Stomach (tissue), 9 donors: ENCODE measurements around the gene KIAA1671. TPM values are rescaled to one million over a fixed set of nuclear protein-coding genes. Genes with fewer than 3 reads are reported as not detected.

ENCODE experiments used
- DNase-seq, 2 donors: peaks; one replicate each; pipeline versions ENCODE4 v3.0.0 to v3.0.0-alpha.2; 2013 to 2019
- H3K27ac ChIP-seq, 5 donors: fragments of 200-600 bp in 4 of 5; sonication (generic) in 4 of 5; one replicate each; pipeline ENCODE4 v1.5.1; 2013 to 2019; ENCODE audit warnings: mild to moderate bottlenecking in 1 of 5, moderate library complexity in 1 of 5
- H3K27me3 ChIP-seq, 3 donors: fragments of 200-600 bp; sonication (generic); one replicate each; pipeline ENCODE4 v1.5.1; 2017 to 2019; ENCODE audit warnings: mixed run types in 1 of 3
- H3K36me3 ChIP-seq, 4 donors: fragments of 200-600 bp; sonication (generic); 1 replicate in 3 of 4; 2 replicates in 1 of 4; pipeline ENCODE4 v1.5.1; 2016 to 2019
- H3K4me1 ChIP-seq, 4 donors: fragments of 200-600 bp; sonication (generic); one replicate each; pipeline ENCODE4 v1.5.1; 2016 to 2019
- H3K4me3 ChIP-seq, 4 donors: fragments of 200-600 bp; sonication (generic) in 3 of 4; one replicate each; pipeline ENCODE4 v1.5.1; 2016 to 2019; ENCODE audit warnings: mild to moderate bottlenecking in 1 of 4
- H3K9me3 ChIP-seq, 4 donors: fragments of 200-600 bp; sonication (generic); one replicate each; pipeline ENCODE4 v1.5.1; 2016 to 2019
- EP300 ChIP-seq: sonication (generic); formaldehyde crosslinking; IDR thresholded peaks from one replicate; pipeline ENCODE4 v1.6.1; 2017; ENCODE audit warnings: antibody characterized with exemption
- POLR2A ChIP-seq, 4 donors: fragments of 450-650 bp; IDR thresholded peaks; one replicate each; pipeline ENCODE4 v1.6.1; 2016; ENCODE audit warnings: antibody characterized with exemption in 4 of 4, control low read depth in 2 of 4, mild to moderate bottlenecking in 1 of 4, moderate library complexity in 1 of 4
- POLR2AphosphoS5 ChIP-seq, 3 donors: sonication (generic); formaldehyde crosslinking; IDR thresholded peaks; one replicate each; pipeline ENCODE4 v1.6.1; 2016; ENCODE audit warnings: antibody characterized with exemption in 3 of 3
- WGBS, 5 donors: extraction: QIAGEN DNeasy Blood & Tissue Kit in 3 of 5; methylation state at CpG; one replicate each; pipeline versions ENCODE4 v1.1.5 to v1.1.7; 2013 to 2018; 5-methylcytosine and 5-hydroxymethylcytosine counted together
- intact Hi-C: fragments of 100-400 bp; cut with DNase I; formaldehyde crosslinking; loops from one replicate; pipeline ENCODE4 v1.15.1; 2023; ENCODE audit warnings: low total_unique reads
- polyA plus RNA-seq, 3 donors: library from polyadenylated mRNA; stranded (reverse); fragments of 200-250 nt; gene quantifications; one replicate each; pipeline ENCODE4 v1.2.3, GENCODE V29; 2013
- total RNA-seq, 5 donors: library from RNA; depleted of rRNA; stranded (reverse); fragments of >200 nt; gene quantifications; one replicate each; pipeline versions ENCODE4 v1.1.0 to v1.2.3, GENCODE V29; 2014 to 2016
- TF ChIP-seq, protein P1 (sequence below), 7 experiments: fragments of 450-650 bp in 4 of 7; fragments of 200-600 bp in 3 of 7; sonication (generic) in 3 of 7; IDR thresholded peaks; one replicate each; pipeline ENCODE4 v1.5.1; 2016 to 2019; ENCODE audit warnings: antibody characterized with exemption in 7 of 7, control low read depth in 2 of 7, mild to moderate bottlenecking in 1 of 7
- donor health status: healthy with polysubstance abuse.
- donor health status: Bipolar disorder and iron deficiency.
- donor health status: healthy.

KIAA1671 gene
- total and polyA plus RNA-seq, 8 donors = 5.7 to 80.5 (median 32.5) TPM

DNA sequence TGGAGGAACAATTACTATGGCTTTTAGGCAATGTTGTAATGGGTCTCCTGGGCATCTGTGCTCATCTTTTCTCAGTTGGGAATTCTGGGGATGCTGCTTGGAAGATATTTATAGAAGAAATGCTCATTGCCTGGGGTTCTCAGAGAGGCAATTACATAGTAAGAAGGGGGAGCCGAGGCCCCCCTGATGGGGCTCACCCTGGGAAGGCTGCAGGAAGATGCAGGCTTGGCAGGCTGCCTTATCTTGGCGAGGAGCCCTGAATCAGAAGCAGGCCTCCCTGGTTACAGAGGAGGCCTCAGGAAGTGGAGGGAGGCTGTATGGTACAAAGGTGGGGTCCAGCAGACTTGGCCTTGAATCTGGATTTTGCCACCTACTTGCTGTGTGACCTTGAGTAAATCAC, 186.5 kb downstream of the KIAA1671 start:
- Histone ChIP-seq H3K4me1 (peaks cover 31 to 56% (median 49%) of the 10 kb centered on the region in 4 donors), H3K36me3 (no peaks in the 10 kb centered on the region), H3K27ac (peak overlapping the region in 2 of 5 donors; percentile 87 to 89), H3K27me3 (no peaks in the 10 kb centered on the region), H3K9me3 (no peaks in the 10 kb centered on the region), H3K4me3 (no peak overlapping the region)
- WGBS, 5 donors = 15 to 26% (median 22%) methylated on average over 2 of the region's 2 CpGs
- intact Hi-C loops = no loop called here
- TF ChIP-seq POLR2AphosphoS5 (IDR thresholded peaks at IDR 0.05) = no peak
- peak; percentile 57 to 72 for DNase-seq

DNA sequence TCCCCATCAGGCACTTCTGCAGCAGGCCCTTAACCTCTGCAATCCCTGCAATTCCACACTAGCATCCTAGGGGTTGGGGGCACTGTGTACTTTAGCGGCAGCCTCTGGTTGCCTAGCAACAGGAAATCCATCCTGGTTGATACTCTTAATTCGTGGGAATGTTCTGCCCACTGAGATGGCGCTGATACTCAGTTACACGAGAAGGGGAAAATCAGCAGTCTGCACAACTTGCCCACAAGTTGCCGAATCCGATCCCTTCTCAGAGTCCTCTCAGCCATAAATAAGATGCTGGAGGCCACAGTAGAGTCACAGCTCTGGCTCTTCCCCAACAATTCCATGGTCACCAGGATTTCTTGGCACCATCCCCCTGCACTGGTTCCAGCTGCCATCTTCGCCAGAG, 189.6 kb downstream of the KIAA1671 start:
- Histone ChIP-seq H3K36me3 (no peaks in the 10 kb centered on the region), H3K4me3 (no peak overlapping the region), H3K9me3 (no peaks in the 10 kb centered on the region), H3K4me1 (peaks cover 15 to 54% (median 41%) of the 10 kb centered on the region in 4 donors), H3K27me3 (no peaks in the 10 kb centered on the region), H3K27ac (no peak overlapping the region)
- no peak for DNase-seq
- TF ChIP-seq POLR2AphosphoS5 (IDR thresholded peaks at IDR 0.05) = no peak
- no peak for TF ChIP-seq POLR2A (IDR thresholded peaks at IDR 0.05)
- TF ChIP-seq EP300 = no peak
- TF ChIP-seq, protein P1, sequence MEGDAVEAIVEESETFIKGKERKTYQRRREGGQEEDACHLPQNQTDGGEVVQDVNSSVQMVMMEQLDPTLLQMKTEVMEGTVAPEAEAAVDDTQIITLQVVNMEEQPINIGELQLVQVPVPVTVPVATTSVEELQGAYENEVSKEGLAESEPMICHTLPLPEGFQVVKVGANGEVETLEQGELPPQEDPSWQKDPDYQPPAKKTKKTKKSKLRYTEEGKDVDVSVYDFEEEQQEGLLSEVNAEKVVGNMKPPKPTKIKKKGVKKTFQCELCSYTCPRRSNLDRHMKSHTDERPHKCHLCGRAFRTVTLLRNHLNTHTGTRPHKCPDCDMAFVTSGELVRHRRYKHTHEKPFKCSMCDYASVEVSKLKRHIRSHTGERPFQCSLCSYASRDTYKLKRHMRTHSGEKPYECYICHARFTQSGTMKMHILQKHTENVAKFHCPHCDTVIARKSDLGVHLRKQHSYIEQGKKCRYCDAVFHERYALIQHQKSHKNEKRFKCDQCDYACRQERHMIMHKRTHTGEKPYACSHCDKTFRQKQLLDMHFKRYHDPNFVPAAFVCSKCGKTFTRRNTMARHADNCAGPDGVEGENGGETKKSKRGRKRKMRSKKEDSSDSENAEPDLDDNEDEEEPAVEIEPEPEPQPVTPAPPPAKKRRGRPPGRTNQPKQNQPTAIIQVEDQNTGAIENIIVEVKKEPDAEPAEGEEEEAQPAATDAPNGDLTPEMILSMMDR (IDR thresholded peaks at IDR 0.05) = no peak
- WGBS, 5 donors = 68 to 81% (median 78%) methylated on average over 7 of the region's 7 CpGs
- intact Hi-C loops = no loop called here

DNA sequence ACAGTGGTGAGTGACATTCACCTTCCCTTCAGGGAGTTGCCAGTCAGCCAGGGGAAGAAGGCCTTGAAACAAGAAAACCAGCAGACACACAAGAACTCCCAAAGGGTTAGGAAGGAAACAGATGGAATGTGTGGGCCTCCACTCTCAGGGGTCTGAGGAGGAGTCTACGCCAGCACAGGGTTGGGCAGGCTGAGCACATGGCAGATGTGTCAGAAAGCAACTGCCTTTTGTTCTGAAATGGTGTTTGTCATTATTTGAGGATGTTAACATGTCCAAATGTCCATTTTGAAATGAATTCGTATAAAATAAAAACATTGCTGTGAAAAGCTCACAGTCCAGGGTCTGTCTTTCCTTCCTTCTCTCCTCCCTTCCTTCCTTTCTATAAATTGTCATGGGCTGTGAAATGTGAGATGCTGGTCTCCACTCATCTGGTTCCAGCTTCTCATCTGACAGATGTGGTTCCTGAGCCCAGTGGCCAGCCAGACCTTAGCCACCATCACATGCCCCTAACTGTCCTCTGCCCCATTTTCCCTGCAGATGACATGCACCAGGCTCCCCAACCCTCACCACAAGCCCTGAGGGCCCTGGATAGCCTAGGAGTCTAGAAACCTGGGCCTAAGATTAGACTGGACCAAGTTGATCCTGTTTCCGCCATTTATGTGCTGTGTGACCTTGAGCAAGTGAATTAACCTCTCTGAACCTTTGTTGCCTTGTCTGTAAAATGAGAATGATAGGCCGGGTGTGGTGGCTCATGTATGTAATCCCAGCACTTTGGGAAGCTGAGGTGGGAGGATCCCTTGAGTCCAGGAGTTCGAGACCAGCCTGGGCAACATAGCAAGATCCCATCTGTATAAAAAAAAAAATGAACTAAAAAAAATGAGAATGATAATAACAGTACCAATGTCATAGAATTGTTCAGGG, 190.9 kb downstream of the KIAA1671 start:
- intact Hi-C loops = no loop called here
- Histone ChIP-seq H3K4me3 (no peak overlapping the region), H3K9me3 (no peaks in the 10 kb centered on the region), H3K4me1 (peaks cover 23 to 55% (median 39%) of the 10 kb centered on the region in 4 donors), H3K27ac (no peak overlapping the region), H3K36me3 (no peaks in the 10 kb centered on the region), H3K27me3 (no peaks in the 10 kb centered on the region)
- WGBS, 5 donors = 85 to 92% (median 89%) methylated on average over 5 of the region's 5 CpGs
- TF ChIP-seq POLR2AphosphoS5 (IDR thresholded peaks at IDR 0.05) (no peak), POLR2A (IDR thresholded peaks at IDR 0.05) (no peak), EP300 (no peak)
- TF ChIP-seq, protein P1 (IDR thresholded peaks at IDR 0.05) = no peak
- DNase-seq = peak in 1 of 2 donors; percentile 40

DNA sequence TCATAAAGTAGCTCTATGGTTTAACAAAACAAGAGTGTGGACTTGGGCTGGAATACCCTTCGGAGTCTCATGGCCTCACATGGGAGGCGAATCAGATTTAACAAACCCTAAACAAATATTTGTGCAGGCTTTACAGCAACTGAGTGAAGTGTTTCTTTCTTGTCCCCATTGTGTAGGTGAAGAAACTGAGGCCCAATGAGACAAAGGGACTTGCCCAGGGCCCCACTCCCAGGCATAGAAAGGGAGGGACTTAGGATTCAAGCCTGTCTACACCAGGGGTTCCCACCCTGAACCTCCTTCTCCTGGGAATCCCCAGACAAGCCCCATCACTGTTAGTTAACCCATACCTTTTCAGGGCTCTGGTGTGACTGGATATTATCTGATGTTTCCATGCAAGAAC, 192.0 kb downstream of the KIAA1671 start:
- intact Hi-C loops = no loop called here
- Histone ChIP-seq H3K4me3 (no peak overlapping the region), H3K27me3 (no peaks in the 10 kb centered on the region), H3K36me3 (no peaks in the 10 kb centered on the region), H3K9me3 (no peaks in the 10 kb centered on the region), H3K27ac (peak overlapping the region in 1 of 5 donors; percentile 50), H3K4me1 (peaks cover 22 to 56% (median 41%) of the 10 kb centered on the region in 4 donors)
- no peak for DNase-seq
- WGBS, 5 donors = 30 to 65% (median 41%) methylated on average over 2 of the region's 2 CpGs
- TF ChIP-seq POLR2AphosphoS5 (IDR thresholded peaks at IDR 0.05) = no peak
- TF ChIP-seq, protein P1 (IDR thresholded peaks at IDR 0.05) = no peak

DNA sequence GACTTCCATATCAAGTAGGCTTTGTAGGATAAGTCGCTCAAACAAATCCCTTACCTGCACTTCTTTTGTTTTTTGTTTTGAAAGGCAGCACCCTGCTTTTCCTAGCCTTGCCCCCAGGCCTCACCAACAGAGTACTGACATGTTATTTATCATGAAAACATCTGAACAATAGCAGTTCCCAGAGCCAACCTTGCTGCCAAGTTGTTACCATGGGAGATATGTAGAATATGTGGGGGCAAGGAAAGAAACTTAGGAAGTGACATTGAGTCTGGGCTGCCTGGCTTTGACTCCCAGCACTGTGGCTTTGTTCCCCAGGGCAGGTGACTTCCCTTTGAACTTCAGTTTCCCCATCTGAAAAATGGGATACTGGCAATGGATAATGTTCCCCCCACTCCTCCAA, 193.8 kb downstream of the KIAA1671 start:
- Histone ChIP-seq H3K27ac (peak overlapping the region in 1 of 5 donors; percentile 14), H3K9me3 (no peaks in the 10 kb centered on the region), H3K27me3 (no peaks in the 10 kb centered on the region), H3K4me1 (peaks cover 22 to 56% (median 38%) of the 10 kb centered on the region in 4 donors), H3K36me3 (no peaks in the 10 kb centered on the region), H3K4me3 (no peak overlapping the region)
- intact Hi-C loops = no loop called here
- WGBS, 5 donors = 25 to 58% (median 28%) methylated on average over 1 of the region's 1 CpG
- no peak for TF ChIP-seq POLR2A (IDR thresholded peaks at IDR 0.05)
- no peak for TF ChIP-seq POLR2AphosphoS5 (IDR thresholded peaks at IDR 0.05)
- TF ChIP-seq, protein P1 (IDR thresholded peaks at IDR 0.05) = no peak
- no peak for TF ChIP-seq EP300
- no peak for DNase-seq
